Iris pigment epithelial cell (primary cell): ENCODE results near the gene PRICKLE3.
A peak's percentile ranks its signal among the peaks of the same experiment; 100 is the strongest.

ENCODE experiments used
- DNase-seq: peaks from one replicate; pipeline ENCODE4 v3.0.0-alpha.2; 2011; ENCODE audit warnings: low read depth

PRICKLE3 gene, protein sequence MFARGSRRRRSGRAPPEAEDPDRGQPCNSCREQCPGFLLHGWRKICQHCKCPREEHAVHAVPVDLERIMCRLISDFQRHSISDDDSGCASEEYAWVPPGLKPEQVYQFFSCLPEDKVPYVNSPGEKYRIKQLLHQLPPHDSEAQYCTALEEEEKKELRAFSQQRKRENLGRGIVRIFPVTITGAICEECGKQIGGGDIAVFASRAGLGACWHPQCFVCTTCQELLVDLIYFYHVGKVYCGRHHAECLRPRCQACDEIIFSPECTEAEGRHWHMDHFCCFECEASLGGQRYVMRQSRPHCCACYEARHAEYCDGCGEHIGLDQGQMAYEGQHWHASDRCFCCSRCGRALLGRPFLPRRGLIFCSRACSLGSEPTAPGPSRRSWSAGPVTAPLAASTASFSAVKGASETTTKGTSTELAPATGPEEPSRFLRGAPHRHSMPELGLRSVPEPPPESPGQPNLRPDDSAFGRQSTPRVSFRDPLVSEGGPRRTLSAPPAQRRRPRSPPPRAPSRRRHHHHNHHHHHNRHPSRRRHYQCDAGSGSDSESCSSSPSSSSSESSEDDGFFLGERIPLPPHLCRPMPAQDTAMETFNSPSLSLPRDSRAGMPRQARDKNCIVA

GRCh38 chrX:49186125-49187027 is at the start of gene PRICKLE3:
TSS of gene PRICKLE3 (minus strand) at chrX:49186373. CDS start at chrX:49186297, 76 bp downstream.
- peak; percentile 47 for DNase-seq

DNA sequence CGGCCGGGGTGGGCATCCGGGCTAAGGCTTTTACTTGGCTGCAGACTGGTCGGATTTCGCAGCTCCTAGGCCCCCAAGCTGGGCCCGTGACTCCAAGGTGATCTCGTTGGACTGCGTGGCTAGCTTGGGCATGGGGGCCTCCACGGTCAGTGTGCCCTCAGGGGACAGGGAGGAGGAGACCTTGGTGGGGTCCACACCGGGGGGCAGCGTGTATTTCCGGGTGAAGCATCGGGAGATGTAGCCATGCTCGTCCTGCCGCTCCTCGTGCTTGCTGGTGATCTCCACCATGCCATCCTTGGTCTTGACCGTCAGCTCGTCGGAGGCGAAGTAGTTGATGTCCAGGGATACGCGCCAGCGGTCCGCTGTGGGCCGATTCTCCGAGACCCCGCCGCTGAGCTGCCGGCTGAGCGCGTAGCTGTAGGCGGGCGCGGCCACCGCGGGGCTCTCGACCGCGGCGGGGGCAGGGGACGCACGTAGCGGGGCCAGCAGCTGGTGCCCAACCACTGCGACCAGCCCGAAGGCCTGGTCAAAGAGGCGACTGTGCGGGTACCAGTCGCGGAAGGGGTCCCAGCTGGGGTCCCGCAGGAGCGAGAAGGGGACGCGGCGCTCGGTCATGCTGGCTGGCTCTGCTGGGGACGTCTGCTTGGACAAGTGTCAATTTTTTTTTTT is 47.8 kb upstream of the PRICKLE3 start:
- DNase-seq: no peak

DNA sequence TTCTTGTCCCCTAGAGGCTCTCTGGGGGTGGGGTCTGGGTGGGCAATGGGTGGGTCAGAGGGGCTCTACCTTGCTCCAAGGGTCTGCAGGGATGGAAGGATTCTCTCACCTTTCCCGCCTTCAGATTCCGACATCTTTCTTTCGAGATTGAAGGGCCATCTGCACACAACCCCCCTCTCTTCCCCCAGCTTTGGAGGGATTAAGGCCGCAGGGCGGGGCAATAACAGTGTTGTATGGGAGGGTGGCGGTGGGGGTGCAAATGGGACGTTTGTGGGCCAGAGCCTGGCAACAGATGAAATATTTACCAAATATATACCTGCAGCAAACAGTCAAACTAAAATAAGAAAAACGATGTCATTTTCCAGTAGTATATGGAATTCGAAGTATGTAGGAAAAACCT is 47.0 kb upstream of the PRICKLE3 start, which contains the start of gene CACNA1F:
Gene CACNA1F, minus strand, starts transcription at position 165 of the 400 bp plus-strand sequence. Its CDS starts 31 bp downstream, at position 134.
- no peak for DNase-seq

- DNase-seq: no peak
Measured at GRCh38 chrX:49232525-49232924, 46.4 kb upstream of the PRICKLE3 start.

DNA sequence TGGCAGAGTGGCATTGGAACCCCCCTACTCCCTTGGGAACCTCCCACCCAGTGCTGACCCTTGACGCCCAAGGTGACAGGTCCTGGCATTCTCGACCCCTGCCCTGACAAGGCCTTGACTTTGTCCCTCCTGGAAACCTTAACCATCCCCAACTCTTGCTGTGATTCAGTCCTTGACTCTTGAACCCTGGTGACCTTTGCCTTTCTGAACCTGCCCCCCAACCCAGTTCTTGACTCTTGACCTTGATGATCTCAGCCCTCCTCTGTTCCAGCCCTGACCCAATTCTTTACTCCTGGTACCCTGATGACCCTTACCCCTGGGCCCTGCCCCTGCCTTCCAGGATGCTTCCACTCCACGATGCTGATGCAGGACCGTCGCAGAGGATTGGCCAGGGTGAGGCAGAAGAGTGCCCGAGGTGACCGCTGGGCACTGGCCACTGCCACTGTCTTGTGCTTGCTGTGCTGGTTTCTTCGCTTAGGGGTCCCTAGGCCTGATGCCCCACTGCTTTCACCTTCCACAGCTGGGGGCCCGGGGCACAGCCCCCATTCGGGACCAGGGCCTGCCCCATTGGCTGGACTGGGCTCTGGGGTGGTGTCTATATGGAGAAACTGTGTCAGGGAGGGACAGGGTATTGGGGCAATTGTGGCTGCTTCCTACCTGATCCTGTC is 45.3 kb upstream of the PRICKLE3 start:
- no peak for DNase-seq

DNA sequence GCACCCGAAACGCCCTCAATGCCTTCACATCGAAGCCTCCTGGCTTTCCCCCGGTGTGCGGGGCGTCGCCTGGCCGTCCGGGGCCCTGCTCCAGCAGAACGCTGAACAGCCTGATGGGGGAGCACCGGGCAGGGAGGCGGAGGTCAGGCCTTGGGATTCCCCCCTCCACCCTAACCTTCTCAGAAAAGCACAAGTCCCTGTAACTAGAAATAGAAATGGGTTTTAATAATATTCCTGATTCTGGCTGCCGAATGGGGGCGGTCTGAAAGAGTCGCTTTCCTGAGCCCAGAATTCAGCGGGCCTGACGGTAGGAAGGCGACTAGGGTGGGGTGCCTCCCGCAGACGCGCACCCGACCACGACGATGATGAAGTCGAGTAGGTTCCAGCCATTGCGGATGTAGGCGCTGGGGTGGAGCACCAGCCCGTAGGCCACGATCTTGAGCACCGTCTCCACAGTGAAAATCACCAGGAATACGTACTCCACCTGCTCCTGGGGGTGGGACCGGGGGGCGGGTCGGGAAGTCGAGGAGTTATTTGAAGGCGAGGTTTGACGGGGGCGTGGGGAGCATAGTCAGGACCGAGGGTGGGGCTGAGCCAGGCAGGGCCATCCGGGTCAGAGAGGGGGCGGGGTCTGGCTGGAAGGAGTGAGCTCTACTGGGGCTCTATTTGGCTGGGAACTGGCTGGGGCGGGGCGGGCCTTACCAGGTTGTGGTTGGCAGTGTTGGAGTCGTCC is 44.5 kb upstream of the PRICKLE3 start:
- peak; percentile 14 for DNase-seq

DNA sequence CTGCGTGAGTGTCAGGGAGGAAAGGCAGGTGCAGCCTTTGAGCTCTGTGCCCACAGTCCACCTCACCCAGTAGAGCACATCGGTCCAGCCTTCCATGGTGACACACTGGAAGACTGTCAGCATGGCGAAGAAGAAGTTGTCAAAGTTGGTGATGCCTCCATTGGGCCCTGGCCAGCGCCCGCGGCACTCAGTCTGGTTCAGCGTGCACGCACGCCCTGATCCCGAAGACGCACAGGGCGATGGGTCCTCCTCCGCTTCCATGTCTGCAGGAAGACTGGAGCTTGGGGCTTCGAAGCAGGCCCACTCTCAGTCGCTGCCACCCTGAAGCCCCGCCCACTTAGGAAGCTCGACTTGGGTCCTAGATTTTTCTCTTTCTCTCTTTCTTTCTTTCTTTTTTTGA is 42.0 kb upstream of the PRICKLE3 start:
- DNase-seq: no peak

- DNase-seq: no peak
Measured at GRCh38 chrX:49227726-49228125, 41.6 kb upstream of the PRICKLE3 start.

DNA sequence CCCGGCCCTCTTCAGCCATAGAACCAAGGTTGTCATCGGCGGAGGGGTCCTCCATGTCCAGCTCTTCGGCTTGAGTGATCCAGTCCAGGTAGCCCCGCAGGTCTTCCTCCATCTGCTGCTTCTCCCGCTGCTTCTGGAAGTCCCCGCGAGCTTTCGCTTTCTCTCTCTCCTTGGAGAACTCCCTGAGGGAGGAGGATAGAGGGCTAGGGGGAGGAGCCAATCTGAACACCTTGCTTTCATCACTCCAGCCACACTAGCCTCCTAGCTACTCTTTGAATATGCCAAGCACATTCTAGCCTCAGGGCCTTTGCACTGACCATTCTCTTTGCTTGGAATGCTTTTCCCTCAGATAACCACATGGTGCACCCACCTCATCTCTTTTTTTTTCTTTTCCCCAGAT is 40.8 kb upstream of the PRICKLE3 start:
- no peak for DNase-seq

DNA sequence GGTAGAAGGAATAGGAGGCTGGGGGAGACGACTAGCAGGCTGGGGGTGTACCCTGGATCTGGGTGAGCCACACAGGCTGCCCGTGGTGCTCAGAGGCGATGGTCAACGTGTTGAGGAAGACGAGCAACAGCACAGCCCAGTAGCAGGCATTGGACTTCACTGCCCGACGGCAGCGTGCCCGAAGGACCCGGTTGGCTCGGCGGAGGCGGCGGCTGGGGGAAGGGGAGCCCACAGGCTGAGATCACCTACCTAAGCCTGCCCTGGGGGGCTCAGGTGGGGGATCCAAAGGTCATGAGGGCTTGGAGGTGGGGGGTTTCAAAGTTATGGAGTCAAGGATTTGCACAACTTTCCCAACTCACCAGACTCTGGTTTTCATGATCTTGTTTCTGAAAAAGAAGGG is 39.7 kb upstream of the PRICKLE3 start:
- DNase-seq: no peak

DNA sequence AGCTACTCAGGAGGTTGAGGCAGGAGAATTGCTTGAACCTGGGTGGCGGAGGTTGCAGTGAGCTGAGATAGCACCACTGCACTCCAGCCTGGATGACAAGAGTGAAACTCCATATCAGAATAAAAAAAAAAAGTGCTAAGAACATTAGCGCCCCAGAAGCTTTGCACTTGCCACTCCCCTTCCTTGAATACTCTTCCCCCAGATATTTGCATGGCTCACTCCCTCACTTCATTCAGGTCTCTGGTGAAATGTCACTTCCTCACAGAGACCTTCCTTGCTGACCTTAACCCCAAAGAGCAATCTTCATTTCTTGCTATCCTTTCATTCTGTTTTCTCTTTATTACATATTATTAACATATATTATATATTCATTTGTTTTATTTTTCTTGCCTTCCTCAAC is 35.7 kb upstream of the PRICKLE3 start:
- no peak for DNase-seq

- no peak for DNase-seq
Measured at GRCh38 chrX:49220100-49220499, 33.9 kb upstream of the PRICKLE3 start.

DNA sequence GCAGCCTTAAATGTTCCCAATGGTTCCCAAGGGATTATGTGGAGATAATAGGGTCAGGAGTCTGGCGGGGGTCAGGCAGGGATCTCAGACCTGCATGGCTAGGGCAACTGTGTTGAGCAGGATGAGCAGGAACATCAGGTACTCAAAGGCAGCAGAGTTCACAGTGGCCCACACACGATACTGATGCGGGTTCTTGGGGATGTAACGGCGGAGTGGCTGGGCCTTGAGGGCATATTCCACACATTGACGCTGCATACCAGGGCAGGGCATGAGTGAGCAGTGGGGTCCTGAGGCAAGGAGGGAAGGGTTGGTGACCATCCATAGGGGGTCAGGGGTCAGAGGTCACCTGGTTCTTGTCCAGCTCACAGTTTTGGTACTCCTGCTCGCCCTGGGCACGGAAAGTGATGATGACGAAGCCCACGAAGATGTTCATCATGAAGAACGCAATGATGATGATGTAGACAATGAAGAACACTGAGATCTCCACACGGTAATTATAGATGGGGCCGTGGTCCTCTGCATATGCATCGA is 28.9 kb upstream of the PRICKLE3 start:
- no peak for DNase-seq

GRCh38 chrX:49214416-49214815 is 28.2 kb upstream of the PRICKLE3 start:
- no peak for DNase-seq

DNA sequence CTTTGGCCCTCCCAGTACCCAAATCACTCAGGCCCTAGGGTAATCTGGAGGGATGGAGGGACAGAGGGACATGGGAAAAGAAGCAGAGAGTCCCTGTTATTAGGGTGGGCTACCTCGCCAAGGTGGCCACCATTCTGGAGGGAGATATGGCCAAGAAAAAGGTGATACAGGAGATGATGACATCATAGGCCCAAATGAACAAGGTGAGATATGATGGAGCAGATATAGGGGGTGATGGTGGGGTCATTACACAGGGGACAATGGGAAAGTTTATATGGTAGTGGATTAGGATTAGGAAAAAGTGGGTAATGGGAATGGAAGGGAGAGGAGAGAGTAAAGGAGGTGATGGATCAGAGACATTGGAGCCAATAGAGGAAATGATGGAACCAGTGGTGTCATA is 26.7 kb upstream of the PRICKLE3 start:
- no peak for DNase-seq

GRCh38 chrX:49212209-49212608 is 26.0 kb upstream of the PRICKLE3 start:
- DNase-seq: no peak

DNA sequence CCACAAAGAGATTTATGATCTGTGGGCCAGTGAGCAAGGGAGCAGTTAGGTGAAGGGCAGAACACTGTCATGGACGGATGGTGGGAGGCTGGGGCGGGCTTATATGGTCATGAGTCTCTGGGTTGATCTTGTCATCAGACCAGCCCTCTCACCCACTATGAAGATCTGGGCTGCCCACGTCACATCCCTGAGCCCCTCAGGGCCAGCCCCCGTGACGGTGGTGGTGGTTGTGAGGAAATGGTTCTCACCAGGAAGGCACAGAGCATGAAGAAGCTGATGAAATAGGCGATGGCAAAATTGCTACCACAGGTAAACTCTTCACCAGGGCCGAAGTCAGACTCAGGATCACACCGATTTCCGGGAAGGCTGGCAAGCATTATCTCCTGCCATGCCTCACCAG is 24.9 kb upstream of the PRICKLE3 start:
- DNase-seq: no peak

GRCh38 chrX:49210406-49210805 is 24.2 kb upstream of the PRICKLE3 start:
- no peak for DNase-seq

DNA sequence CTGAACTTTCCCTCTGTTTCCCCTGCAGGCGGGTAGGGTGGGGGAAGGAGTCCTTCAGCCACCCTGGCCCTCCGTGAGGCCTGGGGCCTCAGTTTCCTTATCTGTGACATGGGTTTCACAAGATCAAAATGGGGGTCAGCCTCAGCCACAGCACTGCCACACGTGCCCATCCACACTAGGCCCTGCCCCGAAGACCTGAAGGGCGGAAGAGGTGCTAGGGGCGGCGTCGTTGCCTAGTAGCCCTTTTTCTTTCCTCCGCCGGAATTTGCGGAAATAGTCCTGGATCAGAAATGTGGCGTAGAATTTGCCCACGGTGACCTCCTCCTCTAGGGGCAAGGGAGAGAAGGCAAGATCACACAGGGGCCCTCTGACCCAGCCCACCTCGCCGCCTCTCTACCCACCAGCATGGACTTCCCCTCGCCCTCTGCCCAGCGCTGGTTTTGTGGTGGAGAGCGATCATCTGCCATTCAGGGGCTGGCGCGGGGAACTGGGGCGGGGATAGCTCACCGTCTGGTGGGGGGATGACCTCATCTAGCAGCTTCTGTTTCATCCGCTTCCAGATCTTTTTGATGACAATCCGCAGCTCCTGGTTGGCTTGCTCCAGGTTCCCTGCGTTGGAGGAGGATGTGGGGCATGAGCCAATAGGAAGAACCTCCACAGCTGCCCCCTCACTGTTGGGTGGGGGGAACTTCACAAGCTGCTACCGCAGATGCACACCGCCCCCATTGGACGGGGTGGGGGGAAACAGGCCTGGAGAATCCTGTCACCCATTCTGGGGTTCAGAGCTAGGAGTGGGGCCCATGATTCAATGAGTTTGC is 23.5 kb upstream of the PRICKLE3 start:
- DNase-seq: no peak

DNA sequence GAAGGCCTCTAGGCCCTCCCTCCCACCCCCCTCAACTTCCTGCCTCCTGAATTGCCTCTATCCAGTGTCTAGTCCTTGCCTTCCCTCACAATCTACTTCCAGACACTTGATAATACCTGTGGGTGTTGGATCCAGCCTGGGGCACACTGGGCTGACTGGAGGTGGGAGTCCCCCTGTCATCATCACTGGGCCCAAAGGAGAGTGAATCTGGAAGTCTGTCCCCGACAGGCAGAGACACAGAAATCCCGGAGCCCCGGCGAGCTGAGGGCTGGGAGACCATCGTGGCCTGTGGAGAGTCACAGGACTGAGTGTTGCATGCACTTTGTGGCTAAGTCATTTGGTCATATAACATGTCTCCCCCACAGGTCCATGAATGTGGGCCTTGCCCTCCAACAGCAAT is 22.2 kb upstream of the PRICKLE3 start:
- DNase-seq: no peak
